SIG-M5 treated with dmso at 0.1 percent for 504 hours (cell line): ENCODE measurements around the gene ESRRA.

ENCODE experiments used
- DNase-seq: peaks from one replicate; lab custom pipeline; 2025; ENCODE audit not compliant: unreplicated experiment; lab: John Stamatoyannopoulos, UW

The ESRRA gene

GRCh38 chr11:64305075-64305690 is at the start of gene ESRRA:
TSS of gene ESRRA (plus strand) at chr11:64305524. CDS start at chr11:64307180, 1,656 bp downstream.
- DNase-seq: peak; percentile 98

- no peak for DNase-seq
These were observed 49.0 kb upstream of the ESRRA start for GRCh38 chr11:64256300-64256699.

GRCh38 chr11:64258356-64258755 is 47.0 kb upstream of the ESRRA start:
- DNase-seq: no peak

DNA sequence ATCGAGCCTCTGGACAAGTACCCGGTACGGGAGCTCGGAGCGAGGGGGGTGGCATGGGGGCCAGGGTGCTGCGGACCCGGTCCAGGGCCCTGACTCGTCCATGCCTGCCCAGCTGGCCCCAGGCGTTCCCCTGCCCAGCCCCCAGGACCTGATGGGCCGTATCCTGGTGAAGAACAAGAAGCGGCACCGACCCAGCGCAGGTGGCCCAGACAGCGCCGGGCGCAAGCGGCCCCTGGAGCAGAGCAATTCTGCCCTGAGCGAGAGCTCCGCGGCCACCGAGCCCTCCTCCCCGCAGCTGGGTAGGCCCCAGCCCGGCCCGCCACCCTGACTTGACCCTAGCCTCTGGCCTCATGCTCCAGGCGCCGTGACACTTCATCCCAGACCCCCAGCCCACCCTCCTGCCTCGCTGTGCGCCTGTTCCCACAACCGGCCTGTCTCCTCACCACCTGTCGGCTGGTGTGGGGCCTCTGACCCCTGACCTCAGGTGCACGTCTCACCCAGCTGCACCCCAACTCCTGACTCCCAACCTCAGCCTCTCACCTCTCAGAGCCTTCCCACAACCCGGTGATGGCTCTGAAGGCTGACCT is 46.3 kb upstream of the ESRRA start:
- DNase-seq: no peak

DNA sequence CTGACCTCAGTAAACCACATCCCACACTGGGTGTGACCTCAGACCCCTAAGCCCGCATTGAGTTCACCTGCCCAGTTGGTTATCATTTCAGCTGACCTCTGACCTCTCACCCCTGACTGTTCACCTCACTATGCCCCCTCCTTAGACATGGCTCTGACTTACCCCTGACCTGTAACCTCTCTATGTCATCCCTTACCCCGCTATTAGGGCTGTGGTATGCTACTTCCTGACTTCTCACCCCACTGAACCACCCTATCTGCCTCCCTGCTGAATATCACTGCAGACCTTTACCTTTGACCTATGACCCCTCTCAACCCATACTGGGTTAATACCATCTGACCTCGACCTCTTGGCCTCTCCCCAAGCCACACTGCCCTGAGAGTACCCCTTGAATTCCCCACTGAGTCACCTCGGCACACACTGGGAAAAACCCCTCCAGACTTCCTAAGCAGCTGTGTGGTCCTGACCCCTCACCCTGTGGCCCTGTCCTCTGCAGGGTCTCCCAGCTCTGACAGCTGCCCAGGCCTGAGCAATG is 45.7 kb upstream of the ESRRA start:
- DNase-seq: no peak

DNA sequence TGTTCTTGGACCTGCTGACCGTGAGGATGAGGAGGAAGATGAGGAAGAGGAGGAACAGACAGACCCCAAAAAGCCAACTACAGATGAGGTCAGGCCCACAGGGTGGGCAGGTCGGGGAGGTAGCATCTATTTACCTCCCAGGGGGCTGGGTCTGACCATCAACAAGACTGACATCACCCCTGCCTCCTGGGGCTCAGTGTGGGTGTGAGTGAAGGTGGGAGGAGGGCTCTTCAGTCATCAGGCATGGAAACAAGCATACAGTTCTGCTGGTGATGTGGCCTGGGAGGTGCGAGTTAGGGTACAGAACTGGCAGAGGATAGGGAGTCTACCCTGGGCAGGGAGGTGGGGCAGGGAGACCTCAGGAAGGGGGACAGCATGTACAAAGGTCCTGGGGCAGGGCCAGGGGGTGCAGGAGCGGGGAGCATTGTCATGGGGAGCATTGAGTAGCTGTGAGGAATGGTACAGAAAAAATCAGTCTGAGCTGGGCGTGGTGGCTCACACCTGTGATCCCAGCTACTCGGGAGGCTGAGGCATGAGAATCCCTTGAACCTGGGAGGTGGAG is 45.1 kb upstream of the ESRRA start:
- DNase-seq: no peak

- DNase-seq: no peak
These were observed 43.7 kb upstream of the ESRRA start for GRCh38 chr11:64261556-64262080.

- no peak for DNase-seq
These were observed 42.9 kb upstream of the ESRRA start for GRCh38 chr11:64262271-64263002.

DNA sequence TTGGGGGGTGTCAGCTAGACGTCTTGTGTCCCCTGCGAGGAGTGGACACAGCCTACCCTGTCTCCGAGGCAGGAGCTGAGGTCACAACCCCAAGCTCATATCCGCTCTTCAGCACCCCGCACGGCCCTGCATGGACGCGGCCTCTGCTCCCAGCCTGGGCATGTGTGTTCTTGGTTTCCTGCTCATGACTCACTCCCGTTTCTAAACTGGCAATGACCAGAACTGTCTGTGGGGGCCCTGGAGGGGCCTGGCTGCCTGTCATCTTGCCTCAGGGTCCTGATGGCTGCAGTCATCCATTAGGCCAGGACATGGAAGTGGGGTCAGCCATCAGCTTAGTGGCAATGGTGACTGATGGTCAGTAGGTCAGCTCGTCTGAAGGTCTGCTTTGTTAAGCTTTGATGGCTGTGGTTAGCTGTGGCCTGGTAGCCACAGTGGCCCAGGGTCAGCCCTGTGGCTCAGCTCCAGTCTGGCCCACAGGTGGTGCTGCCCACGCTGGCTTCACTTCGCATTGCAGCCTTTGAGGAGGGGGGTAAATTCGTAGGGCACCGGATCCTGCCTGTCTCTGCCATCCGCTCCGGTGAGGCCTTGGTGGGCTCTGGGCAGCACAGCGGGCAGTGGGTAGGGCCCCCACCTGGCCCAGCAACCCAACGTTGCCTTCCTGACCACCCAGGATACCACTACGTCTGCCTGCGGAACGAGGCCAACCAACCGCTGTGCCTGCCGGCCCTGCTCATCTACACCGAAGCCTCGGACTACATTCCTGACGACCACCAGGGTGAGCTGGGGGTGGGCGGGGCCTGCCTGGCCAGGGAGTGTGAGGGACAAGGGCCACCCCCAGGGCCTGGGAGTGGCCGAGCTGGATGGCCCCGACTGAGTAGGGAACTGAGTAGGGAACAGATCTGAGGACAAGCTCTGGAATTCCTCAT is 42.0 kb upstream of the ESRRA start:
- DNase-seq: no peak

DNA sequence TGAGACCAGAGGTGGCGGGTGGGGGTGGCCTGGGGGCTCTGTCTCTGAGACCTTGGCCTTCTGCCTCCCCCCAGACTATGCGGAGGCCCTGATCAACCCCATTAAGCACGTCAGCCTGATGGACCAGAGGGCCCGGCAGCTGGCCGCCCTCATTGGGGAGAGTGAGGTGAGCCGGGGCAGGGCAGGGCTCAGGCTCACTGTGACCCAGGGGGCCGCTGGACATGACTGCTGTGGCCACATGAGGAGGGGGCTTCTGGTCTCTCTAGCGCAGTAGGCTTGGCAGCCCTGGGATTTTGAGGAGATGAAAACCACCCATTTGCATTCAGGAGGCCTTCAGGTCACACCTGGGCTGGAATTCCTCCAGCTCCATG is 41.4 kb upstream of the ESRRA start:
- DNase-seq: no peak

DNA sequence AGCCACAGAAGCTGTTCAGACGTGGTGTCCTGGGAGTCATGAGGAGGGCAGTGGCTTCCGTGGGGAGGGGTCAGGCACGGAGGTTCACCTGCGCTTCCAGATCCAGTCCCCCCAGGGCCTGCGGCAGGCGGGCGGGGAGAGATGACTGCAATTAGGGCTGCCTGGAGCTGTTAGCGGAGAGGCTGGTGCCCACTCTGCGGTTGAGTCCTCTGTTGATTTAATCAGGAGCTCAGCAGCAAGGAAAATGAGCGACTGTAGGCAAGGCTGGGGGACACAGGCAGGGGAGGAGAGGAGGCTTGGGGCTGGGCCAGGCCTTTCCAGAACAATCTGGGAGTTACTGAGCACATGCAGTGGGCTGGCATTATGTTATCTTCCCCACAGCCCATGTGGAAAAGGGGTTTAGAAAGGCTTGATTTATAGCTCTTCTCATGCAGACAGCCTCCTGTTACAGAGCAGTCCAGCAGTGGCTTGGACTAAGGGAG is 40.9 kb upstream of the ESRRA start:
- no peak for DNase-seq

- DNase-seq: no peak
These were observed 39.9 kb upstream of the ESRRA start for GRCh38 chr11:64265176-64266160.

- DNase-seq: no peak
These were observed 39.0 kb upstream of the ESRRA start for GRCh38 chr11:64266339-64266738.

- DNase-seq: no peak
These were observed 37.9 kb upstream of the ESRRA start for GRCh38 chr11:64267207-64267945.

DNA sequence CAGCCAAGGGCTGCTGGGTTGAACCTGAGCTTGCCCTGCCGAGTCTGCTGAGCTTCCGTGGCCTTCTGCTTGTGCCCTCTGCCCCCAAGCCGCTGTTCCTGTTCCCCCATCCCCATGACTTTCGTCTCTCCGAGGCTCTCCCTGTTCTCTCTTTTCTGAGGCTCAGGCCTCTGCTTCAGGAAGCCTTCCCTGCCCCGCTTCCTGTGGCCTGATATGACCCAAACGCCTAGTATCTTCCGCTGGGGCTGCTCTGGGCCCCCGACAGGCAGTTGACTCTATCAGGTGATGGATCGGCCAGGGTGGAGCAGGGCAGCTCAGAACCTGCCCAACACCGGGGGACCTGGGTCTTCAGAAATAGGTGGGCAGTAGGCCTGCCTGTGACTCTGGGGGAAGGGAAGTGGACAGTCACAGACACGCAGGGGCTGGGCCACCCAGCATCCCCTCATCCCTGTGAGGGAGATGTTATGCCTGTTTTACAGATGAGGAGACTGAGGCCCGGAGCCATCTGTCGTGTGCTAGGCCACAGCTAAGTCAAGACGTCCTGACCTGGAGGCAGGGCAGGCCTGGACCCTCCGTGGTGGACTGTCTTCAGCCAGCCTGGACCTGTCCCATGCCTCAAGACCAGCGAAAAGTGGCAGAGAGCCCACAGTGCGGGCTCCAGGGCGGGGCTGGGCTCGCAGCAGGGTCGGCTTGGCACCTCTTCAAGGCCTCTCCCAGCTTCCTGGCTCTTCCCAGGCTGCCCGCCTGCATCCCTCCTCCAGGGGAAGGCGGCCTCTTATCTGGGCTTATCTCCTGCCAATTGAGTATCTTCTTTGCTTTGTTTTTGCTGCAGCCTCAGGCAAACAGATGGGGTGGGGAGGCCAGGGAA is 37.1 kb upstream of the ESRRA start:
- peak; percentile 9 for DNase-seq

- DNase-seq: peak; percentile 62
These were observed 36.3 kb upstream of the ESRRA start for GRCh38 chr11:64268893-64269539.
